SK-N-SH treated with all-trans-retinoic acid at 6 μM for 48 hours (cell line): Measurements from ENCODE around the gene YJU2.

Experiments used
- ATAC-seq: fragments of 200-7000 bp; cut with Tn5 transposase; 3 replicates; pipeline ENCODE4 v1.9.1; 2020; ENCODE audit warnings: mild to moderate bottlenecking, moderate library complexity
- ARNTL ChIP-seq: fragments of 450-650 bp; formaldehyde crosslinking; IDR thresholded peaks from 2 replicates; pipeline ENCODE4 v1.5.0; 2020; ENCODE audit warnings: low read depth, mild to moderate bottlenecking, moderate library complexity, borderline replicate concordance
- BACH2 ChIP-seq: fragments of 250-450 bp; sonication (Bioruptor Pico); IDR thresholded peaks from 2 replicates; pipeline ENCODE4 v1.9.0; 2021; ENCODE audit warnings: mild to moderate bottlenecking, borderline replicate concordance
- CSDC2 ChIP-seq: fragments of 250-450 bp; sonication (Bioruptor Pico); IDR thresholded peaks from 2 replicates; pipeline ENCODE4 v1.5.0; 2020; ENCODE audit warnings: mild to moderate bottlenecking, moderate library complexity
- ESRRG ChIP-seq: fragments of 250-450 bp; sonication (Bioruptor Pico); IDR thresholded peaks from 2 replicates; pipeline ENCODE4 v1.6.1; 2021; ENCODE audit warnings: mild to moderate bottlenecking
- GLIS3 ChIP-seq: fragments of 250-450 bp; sonication (Bioruptor Pico); IDR thresholded peaks from 2 replicates; pipeline ENCODE4 v1.5.0; 2020; ENCODE audit warnings: mild to moderate bottlenecking, moderate library complexity
- ISL1 ChIP-seq: fragments of 250-450 bp; sonication (Bioruptor Pico); IDR thresholded peaks from 2 replicates; pipeline ENCODE4 v2.1.2; 2022; ENCODE audit warnings: mild to moderate bottlenecking, moderate library complexity
- OSR1 ChIP-seq: fragments of 250-450 bp; sonication (Bioruptor Pico); IDR thresholded peaks from 2 replicates; pipeline ENCODE4 v1.8.0; 2022; ENCODE audit warnings: moderate library complexity, mild to moderate bottlenecking, inconsistent platforms
- PPARA ChIP-seq: fragments of 250-450 bp; sonication (Bioruptor Pico); IDR thresholded peaks from 2 replicates; pipeline ENCODE4 v1.5.0; 2020; ENCODE audit warnings: mild to moderate bottlenecking, borderline replicate concordance
- RARB ChIP-seq: fragments of 250-450 bp; sonication (Bioruptor Pico); IDR thresholded peaks from 2 replicates; pipeline ENCODE4 v1.8.0; 2021; ENCODE audit warnings: mild to moderate bottlenecking, moderate library complexity
- SNAI2 ChIP-seq: fragments of 250-450 bp; sonication (Bioruptor Pico); IDR thresholded peaks from 2 replicates; pipeline ENCODE4 v1.5.0; 2020; ENCODE audit warnings: mild to moderate bottlenecking, moderate library complexity
- TCF4 ChIP-seq: fragments of 250-450 bp; sonication (Bioruptor Pico); IDR thresholded peaks from 2 replicates; pipeline ENCODE4 v1.8.0; 2021; ENCODE audit warnings: mild to moderate bottlenecking, moderate library complexity, borderline replicate concordance
- TOX ChIP-seq: fragments of 250-450 bp; sonication (Bioruptor Pico); IDR thresholded peaks from 2 replicates; pipeline ENCODE4 v1.8.0; 2021; ENCODE audit warnings: mild to moderate bottlenecking, moderate library complexity, borderline replicate concordance
- ZC3H10 ChIP-seq: fragments of 250-450 bp; sonication (Bioruptor Pico); IDR thresholded peaks from 2 replicates; pipeline ENCODE4 v1.5.1; 2021; ENCODE audit warnings: mild to moderate bottlenecking, moderate library complexity
- ZFP3 ChIP-seq: fragments of 250-450 bp; sonication (Bioruptor Pico); IDR thresholded peaks from 2 replicates; pipeline ENCODE4 v1.5.0; 2020; ENCODE audit warnings: mild to moderate bottlenecking, moderate library complexity
- ZFP30 ChIP-seq: fragments of 450-650 bp; formaldehyde crosslinking; IDR thresholded peaks from 2 replicates; pipeline ENCODE4 v1.5.0; 2022; ENCODE audit warnings: mild to moderate bottlenecking, moderate library complexity
- ZNF565 ChIP-seq: fragments of 450-650 bp; formaldehyde crosslinking; conservative IDR thresholded peaks from 2 replicates; pipeline ENCODE4 v1.5.0; 2020; ENCODE audit warnings: low read depth, mild to moderate bottlenecking, moderate library complexity
- ZNF70 ChIP-seq: fragments of 450-650 bp; formaldehyde crosslinking; IDR thresholded peaks from 2 replicates; pipeline ENCODE4 v1.5.0; 2020; ENCODE audit warnings: mild to moderate bottlenecking, moderate library complexity
- ZNF8 ChIP-seq: fragments of 450-650 bp; formaldehyde crosslinking; IDR thresholded peaks from 2 replicates; pipeline ENCODE4 v1.5.0; 2020; ENCODE audit warnings: mild to moderate bottlenecking, moderate library complexity
- TF ChIP-seq, protein P1 (sequence below): fragments of 250-450 bp; sonication (Bioruptor Pico); IDR thresholded peaks from 2 replicates; pipeline ENCODE4 v1.8.0; 2021; ENCODE audit warnings: low read depth, mild to moderate bottlenecking, moderate library complexity, borderline replicate concordance
- TF ChIP-seq, protein P2 (sequence below): fragments of 250-450 bp; sonication (Bioruptor Pico); IDR thresholded peaks from 2 replicates; pipeline ENCODE4 v1.8.0; 2020; ENCODE audit warnings: mild to moderate bottlenecking, moderate library complexity, borderline replicate concordance
- TF ChIP-seq, protein P3 (sequence below): fragments of 250-450 bp; sonication (Bioruptor Pico); IDR thresholded peaks from 2 replicates; pipeline ENCODE4 v1.5.1; 2020; ENCODE audit warnings: low read depth, mild to moderate bottlenecking, moderate library complexity
- TF ChIP-seq, protein P4 (sequence below): fragments of 250-450 bp; sonication (Bioruptor Pico); IDR thresholded peaks from 2 replicates; pipeline ENCODE4 v1.5.1; 2021; ENCODE audit warnings: mild to moderate bottlenecking, moderate library complexity

The YJU2 gene

DNA sequence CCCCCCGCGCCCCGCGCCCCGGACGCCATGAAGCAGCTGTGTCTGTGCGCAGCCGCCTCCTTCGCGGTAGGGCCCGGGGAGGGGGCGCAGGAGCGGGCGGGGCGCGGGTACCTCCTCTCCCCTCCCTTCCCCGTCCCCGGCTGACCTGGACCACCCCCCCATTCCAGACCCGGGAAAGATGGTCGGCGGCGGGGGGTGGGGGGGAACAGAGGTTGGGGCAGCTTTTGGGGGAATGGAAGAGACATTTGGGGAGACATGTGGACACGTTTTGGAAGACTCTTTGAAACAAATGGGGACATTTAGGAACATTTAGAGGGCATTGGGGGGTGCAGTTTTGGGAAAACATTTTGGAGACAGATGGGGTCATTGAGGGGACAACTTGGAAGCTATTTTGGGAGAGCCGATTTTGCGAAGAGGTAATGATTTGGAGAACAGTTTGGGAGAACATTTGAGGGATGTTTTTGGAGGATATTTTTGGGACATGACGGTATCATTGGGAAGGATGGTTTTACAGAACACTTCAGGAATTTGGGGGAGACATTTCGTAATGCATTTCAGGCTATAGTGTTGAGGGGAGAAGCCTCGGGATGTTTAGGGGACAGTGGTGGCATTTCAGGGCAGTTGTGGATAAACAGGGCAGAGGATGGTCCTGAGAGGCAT, 48.3 kb upstream of the YJU2 start:
- no peak for ATAC-seq
- no peak for TF ChIP-seq OSR1 (CRISPR knock-in tag)
- no peak for TF ChIP-seq ZNF70 (CRISPR knock-in tag)
- no peak for TF ChIP-seq ZNF565
- TF ChIP-seq, protein P1, sequence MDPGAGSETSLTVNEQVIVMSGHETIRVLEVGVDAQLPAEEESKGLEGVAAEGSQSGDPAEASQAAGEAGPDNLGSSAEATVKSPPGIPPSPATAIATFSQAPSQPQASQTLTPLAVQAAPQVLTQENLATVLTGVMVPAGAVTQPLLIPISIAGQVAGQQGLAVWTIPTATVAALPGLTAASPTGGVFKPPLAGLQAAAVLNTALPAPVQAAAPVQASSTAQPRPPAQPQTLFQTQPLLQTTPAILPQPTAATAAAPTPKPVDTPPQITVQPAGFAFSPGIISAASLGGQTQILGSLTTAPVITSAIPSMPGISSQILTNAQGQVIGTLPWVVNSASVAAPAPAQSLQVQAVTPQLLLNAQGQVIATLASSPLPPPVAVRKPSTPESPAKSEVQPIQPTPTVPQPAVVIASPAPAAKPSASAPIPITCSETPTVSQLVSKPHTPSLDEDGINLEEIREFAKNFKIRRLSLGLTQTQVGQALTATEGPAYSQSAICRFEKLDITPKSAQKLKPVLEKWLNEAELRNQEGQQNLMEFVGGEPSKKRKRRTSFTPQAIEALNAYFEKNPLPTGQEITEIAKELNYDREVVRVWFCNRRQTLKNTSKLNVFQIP (CRISPR knock-in tag) = no peak
- TF ChIP-seq ZC3H10 = no peak
- TF ChIP-seq RARB = no peak
- no peak for TF ChIP-seq ISL1 (CRISPR knock-in tag)
- TF ChIP-seq TOX = no peak

DNA sequence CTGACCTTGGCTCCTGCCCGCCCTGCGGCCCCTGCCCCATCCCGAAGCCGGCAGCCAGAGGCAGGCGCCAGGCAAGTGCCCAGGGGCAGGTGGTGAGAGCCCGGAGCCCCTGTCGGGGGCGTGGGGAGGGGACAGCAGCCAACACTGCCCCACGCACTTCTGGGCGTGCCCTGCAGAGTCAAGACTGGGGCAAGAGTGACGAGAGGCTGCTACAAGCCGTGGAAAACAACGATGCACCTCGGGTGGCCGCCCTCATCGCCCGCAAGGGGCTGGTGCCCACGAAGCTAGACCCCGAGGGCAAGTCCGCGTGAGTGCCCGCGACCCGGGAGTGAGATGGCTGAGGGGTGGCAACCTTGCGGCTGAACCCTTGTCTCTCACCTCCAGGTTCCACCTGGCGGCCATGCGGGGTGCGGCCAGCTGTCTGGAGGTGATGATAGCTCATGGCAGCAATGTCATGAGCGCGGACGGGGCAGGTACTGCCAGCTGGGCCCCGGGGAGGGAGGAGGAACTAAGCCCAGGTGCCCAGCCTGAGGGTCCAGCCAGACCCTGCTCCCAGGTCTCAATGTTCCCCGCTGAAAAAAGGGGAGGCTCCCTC, 47.1 kb upstream of the YJU2 start:
- no peak; the same call in 2 of the 3 replicates for ATAC-seq

DNA sequence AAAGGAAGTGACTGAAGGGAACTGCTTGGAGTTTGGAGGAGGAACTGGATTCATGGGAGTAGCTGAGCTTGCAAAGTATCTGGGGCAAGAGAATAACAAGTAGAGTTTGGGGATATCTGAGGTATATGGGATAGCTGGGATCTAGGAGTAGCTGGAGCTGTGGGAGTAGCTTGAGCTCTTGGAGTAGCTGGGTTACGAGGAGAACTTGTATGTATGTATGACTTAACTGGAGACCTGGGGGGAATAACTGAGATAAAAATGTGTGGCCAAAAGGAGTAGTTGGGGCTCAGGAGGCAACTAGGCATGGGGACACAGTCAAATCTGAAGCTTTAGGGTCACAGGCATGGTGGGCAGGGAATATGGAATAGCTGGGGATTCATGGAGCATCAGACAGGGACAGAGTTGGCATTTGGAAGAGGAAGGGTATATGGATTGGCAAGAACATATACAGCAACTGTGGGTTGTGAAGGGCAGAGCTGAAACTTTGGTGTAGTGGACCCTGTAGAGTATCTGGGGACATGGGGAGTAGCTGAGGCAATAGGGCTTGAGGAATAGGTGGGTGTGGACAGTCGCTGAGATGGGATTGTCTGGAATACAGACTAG, 45.8 kb upstream of the YJU2 start:
- TF ChIP-seq ISL1 (CRISPR knock-in tag) = no peak
- TF ChIP-seq ZNF565 = no peak
- ATAC-seq = no peak

More for the DNA sequence above, 47.1 kb upstream of the YJU2 start:
- TF ChIP-seq PPARA (CRISPR knock-in tag) = no peak
- no peak for TF ChIP-seq ESRRG (CRISPR knock-in tag)
- no peak for TF ChIP-seq ZNF8 (CRISPR knock-in tag)
- no peak for TF ChIP-seq ZC3H10
- TF ChIP-seq OSR1 (CRISPR knock-in tag) = no peak
- TF ChIP-seq, protein P2, sequence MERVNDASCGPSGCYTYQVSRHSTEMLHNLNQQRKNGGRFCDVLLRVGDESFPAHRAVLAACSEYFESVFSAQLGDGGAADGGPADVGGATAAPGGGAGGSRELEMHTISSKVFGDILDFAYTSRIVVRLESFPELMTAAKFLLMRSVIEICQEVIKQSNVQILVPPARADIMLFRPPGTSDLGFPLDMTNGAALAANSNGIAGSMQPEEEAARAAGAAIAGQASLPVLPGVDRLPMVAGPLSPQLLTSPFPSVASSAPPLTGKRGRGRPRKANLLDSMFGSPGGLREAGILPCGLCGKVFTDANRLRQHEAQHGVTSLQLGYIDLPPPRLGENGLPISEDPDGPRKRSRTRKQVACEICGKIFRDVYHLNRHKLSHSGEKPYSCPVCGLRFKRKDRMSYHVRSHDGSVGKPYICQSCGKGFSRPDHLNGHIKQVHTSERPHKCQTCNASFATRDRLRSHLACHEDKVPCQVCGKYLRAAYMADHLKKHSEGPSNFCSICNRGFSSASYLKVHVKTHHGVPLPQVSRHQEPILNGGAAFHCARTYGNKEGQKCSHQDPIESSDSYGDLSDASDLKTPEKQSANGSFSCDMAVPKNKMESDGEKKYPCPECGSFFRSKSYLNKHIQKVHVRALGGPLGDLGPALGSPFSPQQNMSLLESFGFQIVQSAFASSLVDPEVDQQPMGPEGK (CRISPR knock-in tag) = no peak
- no peak for TF ChIP-seq ZNF565
- no peak for TF ChIP-seq ZFP3 (CRISPR knock-in tag)
- TF ChIP-seq, protein P3, sequence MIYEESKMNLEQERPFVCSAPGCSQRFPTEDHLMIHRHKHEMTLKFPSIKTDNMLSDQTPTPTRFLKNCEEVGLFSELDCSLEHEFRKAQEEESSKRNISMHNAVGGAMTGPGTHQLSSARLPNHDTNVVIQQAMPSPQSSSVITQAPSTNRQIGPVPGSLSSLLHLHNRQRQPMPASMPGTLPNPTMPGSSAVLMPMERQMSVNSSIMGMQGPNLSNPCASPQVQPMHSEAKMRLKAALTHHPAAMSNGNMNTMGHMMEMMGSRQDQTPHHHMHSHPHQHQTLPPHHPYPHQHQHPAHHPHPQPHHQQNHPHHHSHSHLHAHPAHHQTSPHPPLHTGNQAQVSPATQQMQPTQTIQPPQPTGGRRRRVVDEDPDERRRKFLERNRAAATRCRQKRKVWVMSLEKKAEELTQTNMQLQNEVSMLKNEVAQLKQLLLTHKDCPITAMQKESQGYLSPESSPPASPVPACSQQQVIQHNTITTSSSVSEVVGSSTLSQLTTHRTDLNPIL (CRISPR knock-in tag) = no peak
- no peak for TF ChIP-seq ZFP30 (CRISPR knock-in tag)
- no peak for TF ChIP-seq GLIS3 (CRISPR knock-in tag)
- TF ChIP-seq, protein P4, sequence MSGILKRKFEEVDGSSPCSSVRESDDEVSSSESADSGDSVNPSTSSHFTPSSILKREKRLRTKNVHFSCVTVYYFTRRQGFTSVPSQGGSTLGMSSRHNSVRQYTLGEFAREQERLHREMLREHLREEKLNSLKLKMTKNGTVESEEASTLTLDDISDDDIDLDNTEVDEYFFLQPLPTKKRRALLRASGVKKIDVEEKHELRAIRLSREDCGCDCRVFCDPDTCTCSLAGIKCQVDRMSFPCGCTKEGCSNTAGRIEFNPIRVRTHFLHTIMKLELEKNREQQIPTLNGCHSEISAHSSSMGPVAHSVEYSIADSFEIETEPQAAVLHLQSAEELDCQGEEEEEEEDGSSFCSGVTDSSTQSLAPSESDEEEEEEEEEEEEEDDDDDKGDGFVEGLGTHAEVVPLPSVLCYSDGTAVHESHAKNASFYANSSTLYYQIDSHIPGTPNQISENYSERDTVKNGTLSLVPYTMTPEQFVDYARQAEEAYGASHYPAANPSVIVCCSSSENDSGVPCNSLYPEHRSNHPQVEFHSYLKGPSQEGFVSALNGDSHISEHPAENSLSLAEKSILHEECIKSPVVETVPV (CRISPR knock-in tag) = no peak
- no peak for TF ChIP-seq ARNTL
- no peak for TF ChIP-seq TOX

DNA sequence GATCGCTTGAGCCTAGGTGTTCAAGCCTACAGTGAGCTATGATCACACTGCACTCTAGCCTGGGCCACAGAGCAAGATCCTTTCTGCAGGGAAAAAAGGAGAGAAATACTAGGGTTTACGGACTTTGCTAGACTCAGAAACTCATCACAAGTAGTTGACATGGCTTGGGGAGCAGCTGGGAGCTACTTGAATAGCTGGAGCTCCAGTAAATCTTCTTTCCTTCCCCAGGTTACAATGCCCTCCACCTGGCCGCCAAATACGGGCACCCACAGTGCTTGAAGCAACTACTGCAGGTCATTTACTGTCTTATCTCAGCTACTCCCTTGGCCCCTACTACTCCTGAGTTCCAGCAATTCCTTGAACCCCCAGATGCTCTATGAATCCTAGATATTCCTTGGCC, 45.1 kb upstream of the YJU2 start:
- no peak for ATAC-seq
- TF ChIP-seq RARB (no peak), BACH2 (CRISPR knock-in tag) (no peak), SNAI2 (CRISPR knock-in tag) (no peak), TCF4 (CRISPR knock-in tag) (no peak), ZNF8 (CRISPR knock-in tag) (no peak), PPARA (CRISPR knock-in tag) (no peak), ZNF70 (CRISPR knock-in tag) (no peak), ISL1 (CRISPR knock-in tag) (no peak), CSDC2 (CRISPR knock-in tag) (no peak), ZC3H10 (no peak)
- TF ChIP-seq, protein P1 (CRISPR knock-in tag) = no peak
- TF ChIP-seq, protein P4 (CRISPR knock-in tag) = no peak
- TF ChIP-seq, protein P3 (CRISPR knock-in tag) = no peak
- TF ChIP-seq, protein P2 (CRISPR knock-in tag) = no peak
